WTC11 (cell line): Measurements from ENCODE around the gene SLC12A4. TPM values are rescaled to one million over a fixed set of nuclear protein-coding genes. Genes with fewer than 3 reads are reported as not detected.
A peak's percentile ranks its signal among the peaks of the same experiment; 100 is the strongest.

ENCODE experiments used
- ATAC-seq: fragments of 200-7000 bp; cut with Tn5 transposase; 2 replicates; pipeline ENCODE4 v1.10.0; 2021; ENCODE audit warnings: mild to moderate bottlenecking, moderate library complexity
- CTCF ChIA-PET: fragments of 300-600 bp; sonication (Branson Sonifier 250); formaldehyde crosslinking; loops from one replicate; lab custom pipeline; 2021; ENCODE audit warnings: antibody characterized with exemption; lab: Charles Lee
- POLR2A ChIA-PET: fragments of 350-600 bp; sonication (Branson Sonifier 250); formaldehyde crosslinking; loops from one replicate; lab custom pipeline; 2021; ENCODE audit warnings: antibody characterized with exemption; lab: Charles Lee
- DNase-seq: peaks from one replicate; pipeline ENCODE4 v3.0.0; 2021; ENCODE audit warnings: low spot score
- H3K27ac Mint-ChIP-seq: 2 replicates; pipeline ENCODE4 v1.8.0; 2021; ENCODE audit warnings: mixed read lengths
- H3K27me3 Mint-ChIP-seq: 2 replicates; pipeline ENCODE4 v1.8.0; 2021; ENCODE audit warnings: low read depth, mild to moderate bottlenecking, moderate library complexity, mixed read lengths
- H3K36me3 Mint-ChIP-seq: 2 replicates; pipeline ENCODE4 v1.8.0; 2021; ENCODE audit warnings: mixed read lengths
- H3K4me1 Mint-ChIP-seq: 2 replicates; pipeline ENCODE4 v1.8.0; 2022; ENCODE audit warnings: mixed read lengths
- H3K4me3 Mint-ChIP-seq: 2 replicates; pipeline ENCODE4 v1.8.0; 2021; ENCODE audit warnings: mild to moderate bottlenecking, moderate library complexity, mixed read lengths
- H3K9me3 Mint-ChIP-seq: 2 replicates; pipeline ENCODE4 v1.8.0; 2021; ENCODE audit warnings: mixed read lengths
- CBFB ChIP-seq: sonication (generic); formaldehyde crosslinking; IDR thresholded peaks from 2 replicates; pipeline ENCODE4 v1.8.1; 2022; ENCODE audit warnings: mild to moderate bottlenecking, low read depth, missing genetic modification reagents
- CREM ChIP-seq: sonication (generic); formaldehyde crosslinking; IDR thresholded peaks from 2 replicates; pipeline ENCODE4 v1.8.1; 2022; ENCODE audit warnings: mild to moderate bottlenecking, missing genetic modification reagents, moderate library complexity
- EMX1 ChIP-seq: fragments of 250-450 bp; sonication (Bioruptor Pico); IDR thresholded peaks from 2 replicates; pipeline ENCODE4 v1.8.0; 2021; ENCODE audit warnings: mild to moderate bottlenecking
- ESRRA ChIP-seq: sonication (generic); formaldehyde crosslinking; IDR thresholded peaks from 2 replicates; pipeline ENCODE4 v1.8.1; 2022; ENCODE audit warnings: mild to moderate bottlenecking, missing genetic modification reagents, borderline replicate concordance
- ETV6 ChIP-seq: sonication (generic); formaldehyde crosslinking; IDR thresholded peaks from 2 replicates; pipeline ENCODE4 v1.8.1; 2022; ENCODE audit warnings: mild to moderate bottlenecking, missing genetic modification reagents
- FOXK1 ChIP-seq: sonication (generic); formaldehyde crosslinking; IDR thresholded peaks from 2 replicates; pipeline ENCODE4 v1.8.0; 2022; ENCODE audit warnings: mild to moderate bottlenecking, moderate library complexity, missing genetic modification reagents
- GABPB1 ChIP-seq: sonication (generic); formaldehyde crosslinking; IDR thresholded peaks from 2 replicates; pipeline ENCODE4 v1.8.1; 2023; ENCODE audit warnings: mild to moderate bottlenecking, missing genetic modification reagents
- GRHL2 ChIP-seq: fragments of 250-450 bp; sonication (Bioruptor Pico); IDR thresholded peaks from 2 replicates; pipeline ENCODE4 v1.8.0; 2022; ENCODE audit warnings: mild to moderate bottlenecking, moderate library complexity; ENCODE audit not compliant: insufficient replicate concordance, severe bottlenecking
- HMGA2 ChIP-seq: fragments of 250-450 bp; sonication (Bioruptor Pico); IDR thresholded peaks from 2 replicates; pipeline ENCODE4 v1.4.0; 2021; ENCODE audit warnings: mild to moderate bottlenecking, moderate library complexity
- MYBL2 ChIP-seq: sonication (generic); formaldehyde crosslinking; IDR thresholded peaks from 2 replicates; pipeline ENCODE4 v1.8.1; 2023; ENCODE audit warnings: mild to moderate bottlenecking, moderate library complexity, missing genetic modification reagents
- NR1H2 ChIP-seq: sonication (generic); formaldehyde crosslinking; IDR thresholded peaks from 2 replicates; pipeline ENCODE4 v1.9.0; 2021; ENCODE audit warnings: mild to moderate bottlenecking, moderate library complexity, missing genetic modification reagents
- NR2C2 ChIP-seq: sonication (generic); formaldehyde crosslinking; IDR thresholded peaks from 2 replicates; pipeline ENCODE4 v1.8.0; 2022; ENCODE audit warnings: mild to moderate bottlenecking, missing genetic modification reagents
- OVOL2 ChIP-seq: fragments of 250-450 bp; sonication (Bioruptor Pico); IDR thresholded peaks from 2 replicates; pipeline ENCODE4 v1.9.0; 2021; ENCODE audit warnings: mild to moderate bottlenecking, borderline replicate concordance
- SMAD3 ChIP-seq: sonication (generic); formaldehyde crosslinking; IDR thresholded peaks from 2 replicates; pipeline ENCODE4 v1.8.0; 2022; ENCODE audit warnings: missing genetic modification reagents, mild to moderate bottlenecking, borderline replicate concordance
- ZBTB21 ChIP-seq: sonication (generic); formaldehyde crosslinking; IDR thresholded peaks from 2 replicates; pipeline ENCODE4 v1.8.1; 2023; ENCODE audit warnings: mild to moderate bottlenecking, missing genetic modification reagents, borderline replicate concordance
- ZNF121 ChIP-seq: sonication (generic); formaldehyde crosslinking; IDR thresholded peaks from 2 replicates; pipeline ENCODE4 v1.8.0; 2023; ENCODE audit warnings: missing genetic modification reagents
- ZNF219 ChIP-seq: sonication (generic); formaldehyde crosslinking; IDR thresholded peaks from 2 replicates; pipeline ENCODE4 v1.8.0; 2023; ENCODE audit warnings: missing genetic modification reagents, mild to moderate bottlenecking, borderline replicate concordance
- ZNF416 ChIP-seq: fragments of 250-450 bp; sonication (Bioruptor Pico); IDR thresholded peaks from 2 replicates; pipeline ENCODE4 v1.9.0; 2021; ENCODE audit warnings: mild to moderate bottlenecking, inconsistent platforms
- ZNF671 ChIP-seq: fragments of 250-450 bp; sonication (Bioruptor Pico); IDR thresholded peaks from 2 replicates; pipeline ENCODE4 v1.8.0; 2021; ENCODE audit warnings: mild to moderate bottlenecking
- total RNA-seq: library from RNA; stranded (reverse); gene quantifications from 3 replicates; pipeline ENCODE4 v1.2.3, GENCODE V29; 2021
- TF ChIP-seq, protein P1 (sequence below): fragments of 250-450 bp; sonication (Bioruptor Pico); IDR thresholded peaks from 2 replicates; pipeline ENCODE4 v2.1.2; 2022; ENCODE audit warnings: mild to moderate bottlenecking, moderate library complexity
- TF ChIP-seq, protein P2 (sequence below): sonication (generic); formaldehyde crosslinking; IDR thresholded peaks from 2 replicates; pipeline ENCODE4 v1.8.1; 2023; ENCODE audit warnings: mild to moderate bottlenecking, missing genetic modification reagents
- TF ChIP-seq, protein P3 (sequence below): sonication (generic); formaldehyde crosslinking; IDR thresholded peaks from 2 replicates; pipeline ENCODE4 v1.8.1; 2022; ENCODE audit warnings: low read depth, mild to moderate bottlenecking, moderate library complexity, missing genetic modification reagents, borderline replicate concordance
- TF ChIP-seq, protein P4 (sequence below): fragments of 200-600 bp; IDR thresholded peaks from 2 replicates; pipeline ENCODE4 v1.8.0; 2022; ENCODE audit warnings: antibody characterized with exemption
- TF ChIP-seq, protein P5 (sequence below): sonication (generic); formaldehyde crosslinking; IDR thresholded peaks from 2 replicates; pipeline ENCODE4 v1.8.1; 2022; ENCODE audit warnings: missing genetic modification reagents, borderline replicate concordance
- TF ChIP-seq, protein P6 (sequence below): sonication (generic); formaldehyde crosslinking; IDR thresholded peaks from 2 replicates; pipeline ENCODE4 v1.8.0; 2023; ENCODE audit warnings: mild to moderate bottlenecking, missing genetic modification reagents

Gene SLC12A4
- total RNA-seq, 1 experiment from 2014 or later = 94.1 TPM

DNA sequence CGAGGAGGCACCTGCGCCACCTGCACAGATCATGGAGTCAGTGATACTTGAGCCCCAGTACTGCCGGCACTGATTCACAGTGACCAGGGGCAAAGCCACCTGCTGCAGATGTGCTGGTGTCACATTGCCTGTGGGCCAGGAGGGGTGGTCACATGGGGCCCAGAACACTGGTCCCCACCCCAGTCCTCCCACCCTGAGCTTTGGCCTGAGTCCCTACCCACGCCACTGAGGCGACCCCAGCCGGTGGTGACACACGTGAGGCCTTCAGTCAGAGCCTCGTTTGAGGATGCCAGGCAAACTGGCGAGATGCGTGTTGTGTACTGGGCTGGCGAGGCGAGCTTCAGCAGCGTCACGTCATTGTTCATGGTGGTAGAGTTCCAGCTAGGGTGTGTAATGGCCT, 38.2 kb downstream of the SLC12A4 start:
- no peak for DNase-seq
- H3K27me3 Mint-ChIP-seq = no peaks in the 10 kb centered on the region
- no peak overlapping the region for H3K4me3 Mint-ChIP-seq
- H3K9me3 Mint-ChIP-seq = no peaks in the 10 kb centered on the region
- ATAC-seq = no peak
- TF ChIP-seq GRHL2 (CRISPR knock-in tag) = no peak
- TF ChIP-seq NR1H2 (CRISPR knock-in tag) = no peak
- TF ChIP-seq, all 79 proteins: peak for 0
- ChIA-PET CTCF (interaction anchor here (1.4 to 9.2 kb wide), 2 partner anchors 46 to 113 kb away, joined by 7 to 144 read pairs; partner anchors contain the start of gene NRN1L), POLR2A (no interaction called here)
- peaks cover 4% of the 10 kb centered on the region for H3K36me3 Mint-ChIP-seq
- H3K4me1 Mint-ChIP-seq = peaks cover 28% of the 10 kb centered on the region
- H3K27ac Mint-ChIP-seq = no peak overlapping the region

DNA sequence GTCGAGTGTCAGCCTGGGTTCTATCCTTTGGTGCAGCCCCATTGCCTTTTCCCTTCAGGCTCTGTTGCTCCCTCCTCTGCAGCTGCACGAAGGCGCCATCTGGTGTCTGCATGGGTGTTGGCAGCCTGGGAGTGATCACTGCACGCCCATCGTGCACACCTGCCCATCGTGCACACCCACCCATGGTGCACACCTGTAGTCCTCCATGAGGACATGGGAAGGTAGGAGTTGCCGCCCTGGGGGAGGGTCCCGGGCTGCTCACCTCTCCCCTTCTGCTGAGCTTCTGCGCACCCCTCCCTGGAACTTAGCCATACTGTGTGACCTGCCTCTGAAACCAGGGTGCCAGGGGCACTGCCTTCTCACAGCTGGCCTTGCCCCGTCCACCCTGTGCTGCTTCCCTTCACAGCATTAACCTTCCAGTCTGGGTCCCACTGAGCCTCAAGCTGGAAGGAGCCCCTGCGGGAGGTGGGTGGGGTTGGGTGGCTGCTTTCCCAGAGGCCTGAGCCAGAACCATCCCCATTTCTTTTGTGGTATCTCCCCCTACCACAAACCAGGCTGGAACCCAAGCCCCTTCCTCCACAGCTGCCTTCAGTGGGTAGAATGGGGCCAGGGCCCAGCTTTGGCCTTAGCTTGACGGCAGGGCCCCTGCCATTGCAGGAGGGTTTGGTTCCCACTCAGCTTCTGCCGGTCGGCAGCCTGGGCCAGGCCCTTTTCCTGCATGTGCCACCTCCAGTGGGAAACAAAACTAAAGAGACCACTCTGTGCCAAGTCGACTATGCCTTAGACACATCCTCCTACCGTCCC, 39.7 kb downstream of the SLC12A4 start:
- TF ChIP-seq ZNF219 (no peak), HMGA2 (no peak), ZBTB21 (CRISPR knock-in tag) (no peak), ETV6 (CRISPR knock-in tag) (peak; percentile 15; the same call in 1 of the 2 replicates), EMX1 (CRISPR knock-in tag) (no peak), ESRRA (CRISPR knock-in tag) (no peak), ZNF121 (CRISPR knock-in tag) (no peak), GABPB1 (CRISPR knock-in tag) (peak; percentile 20; the same call in 1 of the 2 replicates), CREM (CRISPR knock-in tag) (no peak), CBFB (CRISPR knock-in tag) (no peak), ZNF671 (CRISPR knock-in tag) (no peak), SMAD3 (no peak), NR2C2 (CRISPR knock-in tag) (0 out of 2 replicates have a peak, but pooled peaks have one; percentile 39), FOXK1 (CRISPR knock-in tag) (no peak), OVOL2 (CRISPR knock-in tag) (no peak), MYBL2 (no peak), ZNF416 (CRISPR knock-in tag) (no peak)
- TF ChIP-seq, protein P1, sequence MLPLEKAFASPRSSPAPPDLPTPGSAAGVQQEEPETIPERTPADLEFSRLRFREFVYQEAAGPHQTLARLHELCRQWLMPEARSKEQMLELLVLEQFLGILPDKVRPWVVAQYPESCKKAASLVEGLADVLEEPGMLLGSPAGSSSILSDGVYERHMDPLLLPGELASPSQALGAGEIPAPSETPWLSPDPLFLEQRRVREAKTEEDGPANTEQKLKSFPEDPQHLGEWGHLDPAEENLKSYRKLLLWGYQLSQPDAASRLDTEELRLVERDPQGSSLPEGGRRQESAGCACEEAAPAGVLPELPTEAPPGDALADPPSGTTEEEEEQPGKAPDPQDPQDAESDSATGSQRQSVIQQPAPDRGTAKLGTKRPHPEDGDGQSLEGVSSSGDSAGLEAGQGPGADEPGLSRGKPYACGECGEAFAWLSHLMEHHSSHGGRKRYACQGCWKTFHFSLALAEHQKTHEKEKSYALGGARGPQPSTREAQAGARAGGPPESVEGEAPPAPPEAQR (CRISPR knock-in tag) = no peak
- TF ChIP-seq, protein P2, sequence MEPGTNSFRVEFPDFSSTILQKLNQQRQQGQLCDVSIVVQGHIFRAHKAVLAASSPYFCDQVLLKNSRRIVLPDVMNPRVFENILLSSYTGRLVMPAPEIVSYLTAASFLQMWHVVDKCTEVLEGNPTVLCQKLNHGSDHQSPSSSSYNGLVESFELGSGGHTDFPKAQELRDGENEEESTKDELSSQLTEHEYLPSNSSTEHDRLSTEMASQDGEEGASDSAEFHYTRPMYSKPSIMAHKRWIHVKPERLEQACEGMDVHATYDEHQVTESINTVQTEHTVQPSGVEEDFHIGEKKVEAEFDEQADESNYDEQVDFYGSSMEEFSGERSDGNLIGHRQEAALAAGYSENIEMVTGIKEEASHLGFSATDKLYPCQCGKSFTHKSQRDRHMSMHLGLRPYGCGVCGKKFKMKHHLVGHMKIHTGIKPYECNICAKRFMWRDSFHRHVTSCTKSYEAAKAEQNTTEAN (CRISPR knock-in tag) = peak; percentile 93; the same call in 1 of the 2 replicates
- TF ChIP-seq, protein P3, sequence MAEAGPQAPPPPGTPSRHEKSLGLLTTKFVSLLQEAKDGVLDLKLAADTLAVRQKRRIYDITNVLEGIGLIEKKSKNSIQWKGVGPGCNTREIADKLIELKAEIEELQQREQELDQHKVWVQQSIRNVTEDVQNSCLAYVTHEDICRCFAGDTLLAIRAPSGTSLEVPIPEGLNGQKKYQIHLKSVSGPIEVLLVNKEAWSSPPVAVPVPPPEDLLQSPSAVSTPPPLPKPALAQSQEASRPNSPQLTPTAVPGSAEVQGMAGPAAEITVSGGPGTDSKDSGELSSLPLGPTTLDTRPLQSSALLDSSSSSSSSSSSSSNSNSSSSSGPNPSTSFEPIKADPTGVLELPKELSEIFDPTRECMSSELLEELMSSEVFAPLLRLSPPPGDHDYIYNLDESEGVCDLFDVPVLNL = no peak
- TF ChIP-seq, protein P4, sequence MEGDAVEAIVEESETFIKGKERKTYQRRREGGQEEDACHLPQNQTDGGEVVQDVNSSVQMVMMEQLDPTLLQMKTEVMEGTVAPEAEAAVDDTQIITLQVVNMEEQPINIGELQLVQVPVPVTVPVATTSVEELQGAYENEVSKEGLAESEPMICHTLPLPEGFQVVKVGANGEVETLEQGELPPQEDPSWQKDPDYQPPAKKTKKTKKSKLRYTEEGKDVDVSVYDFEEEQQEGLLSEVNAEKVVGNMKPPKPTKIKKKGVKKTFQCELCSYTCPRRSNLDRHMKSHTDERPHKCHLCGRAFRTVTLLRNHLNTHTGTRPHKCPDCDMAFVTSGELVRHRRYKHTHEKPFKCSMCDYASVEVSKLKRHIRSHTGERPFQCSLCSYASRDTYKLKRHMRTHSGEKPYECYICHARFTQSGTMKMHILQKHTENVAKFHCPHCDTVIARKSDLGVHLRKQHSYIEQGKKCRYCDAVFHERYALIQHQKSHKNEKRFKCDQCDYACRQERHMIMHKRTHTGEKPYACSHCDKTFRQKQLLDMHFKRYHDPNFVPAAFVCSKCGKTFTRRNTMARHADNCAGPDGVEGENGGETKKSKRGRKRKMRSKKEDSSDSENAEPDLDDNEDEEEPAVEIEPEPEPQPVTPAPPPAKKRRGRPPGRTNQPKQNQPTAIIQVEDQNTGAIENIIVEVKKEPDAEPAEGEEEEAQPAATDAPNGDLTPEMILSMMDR = peak; percentile 67
- TF ChIP-seq, protein P5, sequence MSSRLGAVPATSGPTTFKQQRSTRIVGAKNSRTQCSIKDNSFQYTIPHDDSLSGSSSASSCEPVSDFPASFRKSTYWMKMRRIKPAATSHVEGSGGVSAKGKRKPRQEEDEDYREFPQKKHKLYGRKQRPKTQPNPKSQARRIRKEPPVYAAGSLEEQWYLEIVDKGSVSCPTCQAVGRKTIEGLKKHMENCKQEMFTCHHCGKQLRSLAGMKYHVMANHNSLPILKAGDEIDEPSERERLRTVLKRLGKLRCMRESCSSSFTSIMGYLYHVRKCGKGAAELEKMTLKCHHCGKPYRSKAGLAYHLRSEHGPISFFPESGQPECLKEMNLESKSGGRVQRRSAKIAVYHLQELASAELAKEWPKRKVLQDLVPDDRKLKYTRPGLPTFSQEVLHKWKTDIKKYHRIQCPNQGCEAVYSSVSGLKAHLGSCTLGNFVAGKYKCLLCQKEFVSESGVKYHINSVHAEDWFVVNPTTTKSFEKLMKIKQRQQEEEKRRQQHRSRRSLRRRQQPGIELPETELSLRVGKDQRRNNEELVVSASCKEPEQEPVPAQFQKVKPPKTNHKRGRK = no peak
- TF ChIP-seq, protein P6, sequence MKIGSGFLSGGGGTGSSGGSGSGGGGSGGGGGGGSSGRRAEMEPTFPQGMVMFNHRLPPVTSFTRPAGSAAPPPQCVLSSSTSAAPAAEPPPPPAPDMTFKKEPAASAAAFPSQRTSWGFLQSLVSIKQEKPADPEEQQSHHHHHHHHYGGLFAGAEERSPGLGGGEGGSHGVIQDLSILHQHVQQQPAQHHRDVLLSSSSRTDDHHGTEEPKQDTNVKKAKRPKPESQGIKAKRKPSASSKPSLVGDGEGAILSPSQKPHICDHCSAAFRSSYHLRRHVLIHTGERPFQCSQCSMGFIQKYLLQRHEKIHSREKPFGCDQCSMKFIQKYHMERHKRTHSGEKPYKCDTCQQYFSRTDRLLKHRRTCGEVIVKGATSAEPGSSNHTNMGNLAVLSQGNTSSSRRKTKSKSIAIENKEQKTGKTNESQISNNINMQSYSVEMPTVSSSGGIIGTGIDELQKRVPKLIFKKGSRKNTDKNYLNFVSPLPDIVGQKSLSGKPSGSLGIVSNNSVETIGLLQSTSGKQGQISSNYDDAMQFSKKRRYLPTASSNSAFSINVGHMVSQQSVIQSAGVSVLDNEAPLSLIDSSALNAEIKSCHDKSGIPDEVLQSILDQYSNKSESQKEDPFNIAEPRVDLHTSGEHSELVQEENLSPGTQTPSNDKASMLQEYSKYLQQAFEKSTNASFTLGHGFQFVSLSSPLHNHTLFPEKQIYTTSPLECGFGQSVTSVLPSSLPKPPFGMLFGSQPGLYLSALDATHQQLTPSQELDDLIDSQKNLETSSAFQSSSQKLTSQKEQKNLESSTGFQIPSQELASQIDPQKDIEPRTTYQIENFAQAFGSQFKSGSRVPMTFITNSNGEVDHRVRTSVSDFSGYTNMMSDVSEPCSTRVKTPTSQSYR = peak; percentile 21; the same call in 1 of the 2 replicates
- ATAC-seq (peak; percentile 81), DNase-seq (peak; percentile 88)
- no peak overlapping the region for H3K27ac Mint-ChIP-seq
- POLR2A ChIA-PET = interaction anchor here (0.9 to 1.1 kb wide), 2 partner anchors 11 to 45 kb away, joined by 3 to 6 read pairs; partner anchors contain the start of gene NRN1L
- CTCF ChIA-PET = interaction anchor here (0.6 to 9.2 kb wide), 12 partner anchors 13 to 1154 kb away, joined by 3 to 144 read pairs (median 3); partner anchors contain the start of gene NRN1L
- peaks cover 15% of the 10 kb centered on the region for H3K4me1 Mint-ChIP-seq
- no peaks in the 10 kb centered on the region for H3K9me3 Mint-ChIP-seq
- H3K27me3 Mint-ChIP-seq = no peaks in the 10 kb centered on the region
- H3K36me3 Mint-ChIP-seq = peaks cover 3% of the 10 kb centered on the region
- H3K4me3 Mint-ChIP-seq = no peak overlapping the region
